GM21723 (cell line): ENCODE measurements around the gene CPNE8.

ENCODE experiments used
- ATAC-seq: cut with Tn5 transposase; IDR thresholded peaks from one replicate; pipeline ENCODE4 v1.9.1; 2021; ENCODE audit warnings: mild to moderate bottlenecking, moderate library complexity; ENCODE audit not compliant: unreplicated experiment

The CPNE8 gene

DNA sequence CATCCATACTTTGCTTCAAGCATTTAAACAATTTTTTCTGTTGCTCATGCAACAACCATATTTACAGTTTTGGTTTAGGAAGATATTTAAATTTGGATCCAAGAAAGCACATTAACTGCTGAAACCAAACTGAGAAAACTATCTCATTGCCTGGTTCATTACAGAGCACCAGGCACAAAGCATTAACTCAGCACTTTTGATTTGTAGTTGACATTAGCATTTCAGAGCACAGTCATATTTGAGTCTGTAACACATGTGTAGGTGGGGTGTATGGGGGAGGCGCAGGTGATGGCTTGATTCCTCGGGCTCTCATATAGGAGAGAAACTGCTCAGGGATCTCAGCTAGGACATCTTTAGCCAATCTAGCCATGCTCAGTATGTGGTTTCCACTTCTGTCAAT, 251.7 kb downstream of the CPNE8 start:
- ATAC-seq, result no peak

DNA sequence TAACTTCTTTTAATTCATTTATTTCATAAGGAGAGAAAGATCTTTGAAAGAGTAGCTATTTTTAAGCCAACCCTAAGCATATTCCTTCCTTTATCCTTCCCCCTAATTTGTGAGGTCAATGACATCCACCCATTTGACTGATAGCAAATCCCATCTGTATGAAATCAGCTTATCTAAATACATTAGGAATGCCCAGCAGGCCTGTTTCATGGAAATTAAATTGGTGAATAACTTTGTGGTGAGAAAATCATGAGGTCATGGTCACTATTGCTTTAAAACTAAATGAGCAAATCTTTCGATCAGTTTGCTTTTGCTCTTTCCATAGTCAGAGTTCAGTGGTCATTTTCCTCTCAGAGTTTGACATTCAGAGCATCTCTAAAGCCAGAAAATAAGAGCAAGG, 256.6 kb downstream of the CPNE8 start:
- no peak for ATAC-seq

DNA sequence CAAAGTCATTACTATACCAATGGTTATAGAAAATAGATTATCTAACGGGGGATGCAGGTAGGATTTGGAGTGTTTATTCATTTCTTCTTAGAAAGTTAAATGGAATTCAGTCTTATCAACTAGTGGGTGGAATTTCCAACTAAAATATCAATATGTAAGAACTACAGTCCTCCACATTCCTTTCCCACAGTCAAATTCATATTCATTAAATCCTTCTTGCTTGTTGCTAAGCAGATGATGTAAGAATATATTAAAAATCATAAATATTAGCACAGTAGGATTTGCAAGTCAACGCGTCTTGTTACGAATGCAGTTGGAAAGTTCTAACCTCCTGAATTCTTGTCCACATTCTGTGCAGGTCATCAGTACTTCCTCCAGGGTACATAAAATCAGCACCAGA, 259.2 kb downstream of the CPNE8 start:
- no peak for ATAC-seq

DNA sequence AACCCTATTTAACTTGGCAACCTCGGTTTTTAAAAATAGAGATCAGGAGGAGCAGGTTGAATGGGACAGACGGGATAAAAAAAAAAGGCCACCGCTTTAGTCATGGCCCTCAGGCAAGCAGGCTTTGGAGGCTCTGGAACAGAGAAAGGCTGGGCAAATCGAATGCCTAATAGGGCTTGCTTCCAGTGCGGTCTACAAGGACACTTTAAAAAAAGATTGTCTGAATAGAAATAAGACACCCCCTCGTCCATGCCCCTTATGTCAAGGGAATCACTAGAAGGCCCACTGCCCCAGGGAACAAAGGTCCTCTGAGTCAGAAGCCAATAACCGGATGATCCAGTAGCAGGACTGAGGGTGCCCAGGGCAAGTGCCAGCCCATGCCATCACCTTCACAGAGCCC, 265.8 kb downstream of the CPNE8 start:
- ATAC-seq, result no peak

DNA sequence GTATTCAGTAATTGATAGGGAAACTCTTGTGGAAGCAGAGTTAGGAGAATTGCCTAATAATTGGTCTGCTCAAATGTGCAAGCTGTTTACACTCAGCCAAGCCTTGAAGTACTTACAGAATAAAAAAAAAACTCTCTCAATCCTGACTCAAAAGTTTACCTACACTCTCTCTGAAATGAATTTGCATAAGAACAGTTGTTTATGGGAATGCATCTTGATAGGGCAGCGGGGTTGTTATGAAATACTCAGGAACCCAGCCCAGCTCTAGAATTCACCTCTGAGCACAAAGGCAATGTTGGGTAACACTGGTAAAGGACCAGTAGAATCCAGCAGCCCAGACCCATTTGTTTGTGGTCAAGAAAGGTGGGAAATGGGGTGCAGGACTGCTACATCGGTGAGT, 267.0 kb downstream of the CPNE8 start:
- no peak for ATAC-seq

DNA sequence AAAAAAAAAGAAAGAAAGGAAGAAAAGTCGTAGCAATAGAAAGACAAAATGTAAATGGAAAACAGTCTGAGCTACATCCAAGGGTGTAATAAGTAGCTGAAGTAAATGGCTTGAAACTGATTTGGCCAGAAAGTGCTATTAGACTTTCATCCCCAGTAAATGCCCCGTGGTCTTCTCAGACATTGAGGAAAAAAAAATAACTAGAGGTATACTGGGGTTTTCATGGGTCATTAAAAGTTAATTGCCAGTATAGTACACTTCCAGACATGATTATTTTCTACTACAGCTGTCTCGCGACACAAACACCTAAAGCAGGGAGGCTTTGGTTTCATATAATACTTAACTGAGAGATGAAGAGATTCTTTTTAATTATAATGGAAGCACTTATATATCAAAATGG, 271.9 kb downstream of the CPNE8 start:
- no peak for ATAC-seq

DNA sequence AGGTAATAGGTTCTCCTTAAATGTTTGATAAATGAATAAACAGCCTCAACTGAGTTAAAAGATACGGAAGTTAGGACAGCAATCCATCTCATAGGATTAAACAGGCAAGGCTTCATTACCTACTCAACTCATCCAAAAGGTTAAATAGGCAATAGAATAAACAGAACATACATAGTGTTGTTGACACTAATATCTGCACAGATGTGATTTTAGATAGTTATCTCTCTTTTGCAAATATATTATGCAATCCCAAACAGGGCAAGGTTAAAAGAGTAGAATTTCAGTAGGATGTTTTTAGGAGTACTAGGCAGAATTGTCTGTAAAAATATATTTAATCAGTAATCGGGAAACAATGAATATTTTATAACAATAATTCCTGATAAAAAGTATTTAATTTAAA, 276.3 kb downstream of the CPNE8 start:
- ATAC-seq, result no peak

DNA sequence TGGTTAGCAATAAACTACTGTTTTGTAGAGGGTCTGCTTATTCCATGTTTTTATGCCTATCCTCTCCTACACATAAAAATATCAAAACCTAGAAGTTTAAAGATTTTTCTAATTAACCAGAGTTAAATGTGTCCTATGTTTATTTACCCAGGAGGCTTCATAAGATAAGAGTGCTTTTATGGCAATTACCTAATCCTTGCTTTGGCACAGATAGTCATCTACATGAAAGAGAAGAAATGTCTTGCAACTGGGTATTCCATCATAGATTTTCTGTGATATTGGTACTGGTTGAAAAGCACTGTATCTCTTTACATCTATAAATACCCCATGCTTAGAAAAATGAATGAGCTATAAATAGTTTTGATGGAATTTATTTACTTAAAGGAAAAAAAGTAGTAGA, 277.1 kb downstream of the CPNE8 start:
- no peak for ATAC-seq

DNA sequence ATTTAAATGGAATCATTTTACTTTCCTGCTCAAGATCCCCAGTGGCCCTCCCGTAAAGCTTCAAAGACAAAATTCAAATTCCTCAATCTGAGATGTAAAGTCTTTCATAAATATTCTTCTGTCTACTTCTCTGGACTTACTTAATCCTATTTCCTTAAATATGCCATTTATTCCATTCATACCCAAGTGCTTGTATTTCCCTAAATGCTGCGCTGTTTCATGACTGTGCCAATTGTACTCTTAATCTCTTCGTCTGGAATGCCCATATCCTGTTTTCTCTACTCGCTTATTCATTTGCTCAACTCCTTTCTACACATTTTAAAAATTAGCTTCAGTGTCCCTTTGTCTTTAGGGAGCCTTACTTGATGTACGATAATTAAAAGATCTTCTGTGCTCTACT, 280.1 kb downstream of the CPNE8 start:
- ATAC-seq, result no peak

DNA sequence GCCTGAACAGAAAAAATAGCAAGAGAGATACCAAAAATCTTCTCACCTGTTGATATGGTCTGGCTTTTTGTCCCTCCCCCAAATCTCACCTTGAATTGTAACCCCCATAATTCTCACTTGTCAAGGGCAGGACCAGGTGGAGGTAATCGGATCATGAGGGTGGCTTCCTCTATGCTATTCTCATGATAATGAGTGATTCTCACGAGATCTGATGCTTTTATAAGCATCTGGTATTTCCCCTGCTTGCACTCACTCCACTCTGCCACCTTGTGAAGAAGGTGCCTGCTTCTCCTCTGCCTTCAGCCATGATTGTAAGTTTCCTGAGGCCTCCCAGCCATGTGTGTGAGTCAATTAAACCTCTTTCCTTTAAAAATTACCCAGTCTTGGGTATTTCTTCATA, 291.2 kb downstream of the CPNE8 start:
- no peak for ATAC-seq

DNA sequence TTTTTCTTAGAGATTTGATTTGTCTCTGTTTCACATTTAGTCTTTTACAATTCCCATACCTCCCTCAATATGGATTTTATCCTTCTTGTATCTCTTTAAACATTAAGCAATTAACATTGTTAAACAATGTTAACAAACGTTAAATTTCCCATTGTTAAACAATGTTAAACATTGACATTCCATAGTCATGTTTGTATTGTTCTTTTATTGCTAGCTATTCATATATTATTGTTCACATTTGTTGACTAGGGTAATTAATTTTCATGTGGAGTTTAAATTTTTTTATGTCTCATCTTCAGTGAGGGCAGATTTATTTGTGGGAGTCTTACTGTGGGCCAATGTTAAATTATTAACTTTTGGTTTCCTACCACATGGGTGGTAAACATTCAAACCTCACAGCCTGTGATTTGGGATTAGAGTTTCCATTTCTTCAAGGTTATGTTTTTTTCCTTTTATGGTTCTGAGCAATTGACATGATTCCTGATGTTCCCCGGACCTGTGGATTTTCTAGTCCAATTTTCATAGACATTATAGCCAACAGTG, 294.5 kb downstream of the CPNE8 start:
- no peak for ATAC-seq

DNA sequence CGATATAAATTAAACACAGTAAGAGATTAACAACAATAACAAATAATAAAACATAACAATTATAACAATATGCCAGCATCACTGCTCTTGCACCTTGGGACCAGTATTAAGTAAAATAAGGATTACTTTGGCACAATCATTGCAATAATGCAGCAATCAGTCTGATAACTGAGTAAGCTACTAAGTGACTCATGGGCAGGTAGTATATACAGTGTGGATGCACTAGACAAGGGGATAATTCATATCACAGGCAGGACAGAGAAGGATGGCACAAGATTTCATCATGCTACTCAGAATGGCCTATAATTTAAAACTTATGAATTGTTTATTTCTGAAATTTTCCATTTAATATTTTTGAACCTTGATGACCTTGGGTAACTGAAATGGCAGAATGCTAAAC, 298.1 kb downstream of the CPNE8 start:
- no peak for ATAC-seq
